ENCODE measurements around the gene CTNNA3. TPM values are rescaled to one million over a fixed set of nuclear protein-coding genes. Genes with fewer than 3 reads are reported as not detected.

CTNNA3 gene
- total and polyA plus RNA-seq, 2 of the 4 experiments (the other 2 are of a cell fraction) = 0.19 to 0.90 TPM

DNA sequence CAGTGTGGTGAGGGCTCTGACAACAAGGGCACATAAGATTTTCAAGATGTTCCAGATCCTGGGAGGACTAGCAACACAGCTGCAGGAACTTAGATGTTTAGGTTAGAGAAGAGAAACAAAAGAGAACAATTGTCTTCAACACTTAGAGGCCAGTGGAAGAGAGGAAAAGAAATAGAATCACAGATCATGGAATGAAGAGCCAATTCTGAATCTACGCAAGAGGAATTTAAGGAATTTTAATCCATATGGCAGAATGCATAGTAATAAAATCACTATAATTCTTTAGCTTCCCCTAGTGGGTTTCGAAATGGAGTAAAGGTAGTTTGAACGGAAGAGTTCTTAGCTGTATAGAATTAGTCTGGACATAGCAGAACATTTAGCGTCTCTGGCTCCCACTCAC lies 884.8 kb downstream of the CTNNA3 start:
- intact Hi-C loops (cut with micrococcal nuclease) (no loop called here), dilution Hi-C loops (cut with HindIII; ENCODE audit: low sequenced_read_pairs, unreplicated experiment) (no loop called here), in situ Hi-C loops (cut with MboI; ENCODE audit: low sequenced_read_pairs) (no loop called here)
- no peak overlapping the region for H2BK15ac ChIP-seq (ENCODE audit: low read depth, low read length)
- no peak for TF ChIP-seq MAZ (IDR thresholded peaks at IDR 0.05; ENCODE audit: borderline replicate concordance, low read depth, low read length)
- TF ChIP-seq POLR2A (IDR thresholded peaks at IDR 0.05; ENCODE audit: low read depth, low read length) = no peak
- TF ChIP-seq RCOR1 (IDR thresholded peaks at IDR 0.05; ENCODE audit: insufficient replicate concordance, low read length) = no peak
- TF ChIP-seq MXI1 (IDR thresholded peaks at IDR 0.05; ENCODE audit: borderline replicate concordance, low read depth, low read length) = no peak
- TF ChIP-seq, protein P1, sequence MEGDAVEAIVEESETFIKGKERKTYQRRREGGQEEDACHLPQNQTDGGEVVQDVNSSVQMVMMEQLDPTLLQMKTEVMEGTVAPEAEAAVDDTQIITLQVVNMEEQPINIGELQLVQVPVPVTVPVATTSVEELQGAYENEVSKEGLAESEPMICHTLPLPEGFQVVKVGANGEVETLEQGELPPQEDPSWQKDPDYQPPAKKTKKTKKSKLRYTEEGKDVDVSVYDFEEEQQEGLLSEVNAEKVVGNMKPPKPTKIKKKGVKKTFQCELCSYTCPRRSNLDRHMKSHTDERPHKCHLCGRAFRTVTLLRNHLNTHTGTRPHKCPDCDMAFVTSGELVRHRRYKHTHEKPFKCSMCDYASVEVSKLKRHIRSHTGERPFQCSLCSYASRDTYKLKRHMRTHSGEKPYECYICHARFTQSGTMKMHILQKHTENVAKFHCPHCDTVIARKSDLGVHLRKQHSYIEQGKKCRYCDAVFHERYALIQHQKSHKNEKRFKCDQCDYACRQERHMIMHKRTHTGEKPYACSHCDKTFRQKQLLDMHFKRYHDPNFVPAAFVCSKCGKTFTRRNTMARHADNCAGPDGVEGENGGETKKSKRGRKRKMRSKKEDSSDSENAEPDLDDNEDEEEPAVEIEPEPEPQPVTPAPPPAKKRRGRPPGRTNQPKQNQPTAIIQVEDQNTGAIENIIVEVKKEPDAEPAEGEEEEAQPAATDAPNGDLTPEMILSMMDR (conservative IDR thresholded peaks at IDR 0.05; ENCODE audit: low read depth, low read length) = no peak
- TF ChIP-seq CEBPB (IDR thresholded peaks at IDR 0.05; ENCODE audit: low read depth, low read length) = no peak
- no peak for TF ChIP-seq USF2 (IDR thresholded peaks at IDR 0.05; ENCODE audit: low read depth, low read length)
- no peak for TF ChIP-seq RAD21 (IDR thresholded peaks at IDR 0.05; ENCODE audit: low read length)
- TF ChIP-seq, protein P2, sequence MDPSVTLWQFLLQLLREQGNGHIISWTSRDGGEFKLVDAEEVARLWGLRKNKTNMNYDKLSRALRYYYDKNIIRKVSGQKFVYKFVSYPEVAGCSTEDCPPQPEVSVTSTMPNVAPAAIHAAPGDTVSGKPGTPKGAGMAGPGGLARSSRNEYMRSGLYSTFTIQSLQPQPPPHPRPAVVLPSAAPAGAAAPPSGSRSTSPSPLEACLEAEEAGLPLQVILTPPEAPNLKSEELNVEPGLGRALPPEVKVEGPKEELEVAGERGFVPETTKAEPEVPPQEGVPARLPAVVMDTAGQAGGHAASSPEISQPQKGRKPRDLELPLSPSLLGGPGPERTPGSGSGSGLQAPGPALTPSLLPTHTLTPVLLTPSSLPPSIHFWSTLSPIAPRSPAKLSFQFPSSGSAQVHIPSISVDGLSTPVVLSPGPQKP (IDR thresholded peaks at IDR 0.05; ENCODE audit: borderline replicate concordance, low read depth, low read length) = no peak
- no peak for TF ChIP-seq CHD1 (IDR thresholded peaks at IDR 0.05; ENCODE audit: low read depth, low read length)
- no peak for TF ChIP-seq SMC3 (IDR thresholded peaks at IDR 0.05; ENCODE audit: low read depth, low read length)
- TF ChIP-seq BHLHE40 (IDR thresholded peaks at IDR 0.05; ENCODE audit: low read depth, low read length) = no peak
- TF ChIP-seq NFE2L2 (IDR thresholded peaks at IDR 0.05; ENCODE audit: low read depth, low read length) = no peak
- TF ChIP-seq RFX5 (IDR thresholded peaks at IDR 0.05; ENCODE audit: low read depth, low read length) = no peak
- TF ChIP-seq FOS (IDR thresholded peaks at IDR 0.05; ENCODE audit: low read depth, low read length) = no peak
- no peak overlapping the region for H2BK120ac ChIP-seq (ENCODE audit: low read depth, low read length)
- H3K23ac ChIP-seq (ENCODE audit: low read depth, low read length) = no peak overlapping the region
- H4K20me1 ChIP-seq (ENCODE audit: insufficient read depth, low read length) = no peaks in the 10 kb centered on the region
- no peak overlapping the region for H3K56ac ChIP-seq (ENCODE audit: extremely low read depth, insufficient read depth, low read length)
- no peak overlapping the region for H2BK20ac ChIP-seq (ENCODE audit: low read depth, low read length)
- no peak overlapping the region for H4K8ac ChIP-seq (ENCODE audit: low read depth in 2 of 2, low read length in 2 of 2)
- no peaks in the 10 kb centered on the region for H3K9me1 ChIP-seq (ENCODE audit: insufficient read depth, low read length)
- H3K79me1 ChIP-seq (ENCODE audit: low read depth in 1 of 2, low read length in 2 of 2) = no peaks in the 10 kb centered on the region
- ATAC-seq (ENCODE audit: low read depth) (no peak), DNase-seq (no peak)
- WGBS, 2 experiments (ENCODE audit: extremely low coverage in 2 of 2, insufficient read length in 1 of 2) = no CpG with 5 or more reads among the region's 4 CpGs
- no peak overlapping the region for H2AFZ ChIP-seq (replicated peaks; ENCODE audit: low read length, poor library complexity)
- H3K9ac ChIP-seq (ENCODE audit: low read depth, low read length) = no peak overlapping the region
- H3K18ac ChIP-seq (ENCODE audit: low read depth, low read length) = no peak overlapping the region
- no peak overlapping the region for H2AK5ac ChIP-seq (ENCODE audit: low read depth, low read length)
- no peak overlapping the region for H4K5ac ChIP-seq (ENCODE audit: low read depth, low read length)
- CTCF ChIA-PET = no interaction called here
- H4K91ac ChIP-seq (ENCODE audit: insufficient read depth, low read depth, low read length) = no peak overlapping the region
- no peaks in the 10 kb centered on the region for H3K27me3 ChIP-seq (ENCODE audit: control insufficient read depth, insufficient read depth, low read length)
- H3K4me1 ChIP-seq (ENCODE audit: control insufficient read depth, insufficient read depth, low read length) = no peaks in the 10 kb centered on the region
- H2BK5ac ChIP-seq (ENCODE audit: low read depth, low read length, poor library complexity, severe bottlenecking) = no peak overlapping the region
- no peak overlapping the region for H2AK9ac ChIP-seq (replicated peaks; ENCODE audit: low read depth, low read length, poor library complexity)
- H3K4ac ChIP-seq (ENCODE audit: low read depth, low read length) = no peak overlapping the region
- H3K4me3 ChIP-seq (ENCODE audit: insufficient read depth, low read depth, low read length) = no peak overlapping the region
- no TSS peak for BruUV-seq (replicated peaks)
- H3K27ac ChIP-seq (ENCODE audit: insufficient read depth, low read length) = no peak overlapping the region
- H3K36me3 ChIP-seq (ENCODE audit: control insufficient read depth, insufficient read depth, low read length) = no peaks in the 10 kb centered on the region
- no peaks in the 10 kb centered on the region for H3K9me3 ChIP-seq (ENCODE audit: control insufficient read depth, insufficient read depth, low read length)
- POLR2A ChIA-PET (ENCODE audit: unreplicated experiment) = no interaction called here
- H3K14ac ChIP-seq (replicated peaks; ENCODE audit: low read depth, low read length) = no peak overlapping the region
- no peak overlapping the region for H3K4me2 ChIP-seq (ENCODE audit: low read depth, low read length)
